Fibroblast of villous mesenchyme (primary cell): Measurements from ENCODE around the gene LIN9. TPM values are rescaled to one million over a fixed set of nuclear protein-coding genes. Genes with fewer than 3 reads are reported as not detected.
A peak's percentile ranks its signal among the peaks of the same experiment; 100 is the strongest.

Experiments
- DNase-seq: peaks from one replicate; pipeline ENCODE4 v3.0.0-alpha.2; 2010; ENCODE audit warnings: low read depth
- H3K4me3 ChIP-seq: 2 replicates; pipeline ENCODE4 v1.5.1; 2011; ENCODE audit warnings: low read depth, mild to moderate bottlenecking, low read length
- CTCF ChIP-seq: IDR thresholded peaks from 2 replicates; pipeline ENCODE4 v1.5.1; 2012; ENCODE audit warnings: low read depth, mild to moderate bottlenecking, low read length; ENCODE audit not compliant: insufficient read depth
- total RNA-seq: library from RNA; depleted of rRNA; stranded (reverse); fragments of >200 nt; gene quantifications from 2 replicates; pipeline ENCODE4 v1.2.3, GENCODE V29; 2012

The LIN9 gene
- total RNA-seq, 1 donor, result 5.6 TPM

DNA sequence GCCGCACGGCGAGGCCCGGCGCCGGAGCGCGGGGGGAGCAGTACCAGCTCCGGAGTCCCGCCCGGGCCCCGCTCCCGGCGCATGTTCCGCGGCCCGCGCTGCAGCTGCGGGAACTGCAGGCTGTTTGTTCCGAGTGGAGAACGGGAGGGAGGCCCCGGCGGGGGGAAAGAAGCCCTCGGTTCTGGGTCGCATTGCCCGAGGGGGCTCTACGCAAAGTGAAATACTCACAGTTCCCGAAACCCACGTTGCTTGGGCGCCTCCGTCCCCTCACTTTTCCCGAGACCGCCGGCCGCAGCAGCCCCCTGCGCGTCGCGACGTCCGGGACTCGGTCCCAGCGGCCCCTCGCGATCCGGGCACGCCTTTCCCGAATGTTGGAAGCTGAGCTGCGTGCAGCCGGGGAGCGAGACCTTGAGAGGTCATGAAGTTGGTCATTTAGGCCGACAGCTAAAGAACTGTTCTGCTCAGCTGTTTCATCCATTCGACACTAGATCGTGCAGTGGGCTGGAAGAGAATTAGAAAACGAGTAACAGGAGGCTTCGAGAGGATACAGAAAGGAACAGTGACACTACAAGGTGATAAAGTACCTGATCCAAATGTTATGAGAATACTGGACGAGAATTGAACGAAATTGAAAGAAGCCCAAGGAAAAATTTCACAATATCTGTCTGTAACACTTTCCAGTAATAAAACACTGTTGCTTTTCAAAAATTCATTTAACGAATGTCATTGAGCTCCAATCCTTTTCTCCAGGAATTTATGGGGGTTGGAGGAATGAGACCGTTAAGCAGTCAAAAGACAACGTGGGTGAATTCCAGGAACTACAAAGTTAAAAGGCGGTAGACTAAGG is 657 bp upstream of the LIN9 start:
- no peak for TF ChIP-seq CTCF
- peak overlapping the region; percentile 98 for H3K4me3 ChIP-seq
- peak; percentile 34 for DNase-seq

- peak overlapping the region; percentile 98 for H3K4me3 ChIP-seq
- DNase-seq, result no peak
- no peak for TF ChIP-seq CTCF
Observed at GRCh38 chr1:226308166-226308722, 720 bp downstream of the LIN9 start.

GRCh38 chr1:226306425-226306824 is 2.5 kb downstream of the LIN9 start:
- H3K4me3 ChIP-seq, result no peak overlapping the region
- DNase-seq, result no peak
- no peak for TF ChIP-seq CTCF

DNA sequence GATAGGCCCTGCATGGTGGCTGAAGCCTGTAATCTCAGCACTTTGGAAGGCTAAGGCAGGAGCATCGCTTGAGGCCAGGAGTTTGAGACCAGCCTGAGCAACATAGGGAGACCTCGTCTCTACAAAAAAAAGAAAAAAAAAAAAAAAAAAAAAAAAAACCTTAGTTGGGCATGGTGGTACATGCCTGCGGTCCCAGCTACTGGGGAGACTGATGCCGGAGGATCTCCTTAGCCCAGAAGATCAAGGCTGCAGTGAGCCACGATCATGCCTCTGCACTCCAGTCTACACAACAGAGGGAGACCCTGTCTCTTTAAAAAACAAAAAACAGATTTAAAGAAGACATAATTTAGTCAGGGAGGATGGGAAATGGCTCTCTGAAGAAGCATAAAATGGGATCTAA is 3.8 kb downstream of the LIN9 start:
- no peak for TF ChIP-seq CTCF
- DNase-seq, result no peak
- H3K4me3 ChIP-seq, result no peak overlapping the region

DNA sequence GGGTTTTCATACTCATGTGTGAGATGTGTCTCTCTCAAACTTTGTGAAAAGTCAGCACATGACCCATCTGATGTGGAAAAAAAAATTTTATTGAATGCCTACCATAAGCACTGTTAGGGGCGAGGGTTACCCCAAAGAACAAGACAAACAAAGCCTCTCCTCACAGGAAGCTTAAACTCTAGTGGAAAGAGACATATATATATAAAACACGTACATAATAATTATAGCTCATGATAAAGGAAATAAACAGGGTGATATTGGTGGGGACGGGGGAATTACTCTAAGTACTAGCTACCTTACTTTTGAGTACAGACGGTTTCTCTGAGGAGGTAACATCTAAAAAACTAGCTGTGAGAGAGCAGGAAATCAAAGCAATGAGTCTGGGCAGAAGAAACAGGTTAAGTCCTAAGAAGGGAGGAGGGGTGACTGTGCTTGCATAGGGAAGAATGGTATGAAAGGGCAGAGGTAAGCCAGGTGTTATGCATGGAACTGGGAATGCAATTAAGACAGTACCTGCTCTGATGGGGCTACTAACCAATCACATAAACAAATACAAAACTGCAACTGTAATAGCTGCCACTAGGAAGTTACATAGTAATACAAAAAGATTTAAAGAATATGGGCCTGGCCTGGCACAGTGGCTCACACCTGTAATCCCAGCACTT is 4.5 kb downstream of the LIN9 start:
- H3K4me3 ChIP-seq, result no peak overlapping the region
- no peak for TF ChIP-seq CTCF
- DNase-seq, result no peak

- H3K4me3 ChIP-seq, result no peak overlapping the region
- no peak for DNase-seq
- TF ChIP-seq CTCF, result no peak
Observed at GRCh38 chr1:226302731-226303130, 6.2 kb downstream of the LIN9 start.
